ENCODE results near the gene RTN4RL1. TPM values are rescaled to one million over a fixed set of nuclear protein-coding genes. Genes with fewer than 3 reads are reported as not detected.
A peak's percentile ranks its signal among the peaks of the same experiment; 100 is the strongest.

Gene RTN4RL1
- total and polyA plus RNA-seq, 2 of the 13 experiments (the other 11 are each of a cell fraction or from before 2014, with no cell fraction given): 0.01 TPM; not detected in 1

DNA sequence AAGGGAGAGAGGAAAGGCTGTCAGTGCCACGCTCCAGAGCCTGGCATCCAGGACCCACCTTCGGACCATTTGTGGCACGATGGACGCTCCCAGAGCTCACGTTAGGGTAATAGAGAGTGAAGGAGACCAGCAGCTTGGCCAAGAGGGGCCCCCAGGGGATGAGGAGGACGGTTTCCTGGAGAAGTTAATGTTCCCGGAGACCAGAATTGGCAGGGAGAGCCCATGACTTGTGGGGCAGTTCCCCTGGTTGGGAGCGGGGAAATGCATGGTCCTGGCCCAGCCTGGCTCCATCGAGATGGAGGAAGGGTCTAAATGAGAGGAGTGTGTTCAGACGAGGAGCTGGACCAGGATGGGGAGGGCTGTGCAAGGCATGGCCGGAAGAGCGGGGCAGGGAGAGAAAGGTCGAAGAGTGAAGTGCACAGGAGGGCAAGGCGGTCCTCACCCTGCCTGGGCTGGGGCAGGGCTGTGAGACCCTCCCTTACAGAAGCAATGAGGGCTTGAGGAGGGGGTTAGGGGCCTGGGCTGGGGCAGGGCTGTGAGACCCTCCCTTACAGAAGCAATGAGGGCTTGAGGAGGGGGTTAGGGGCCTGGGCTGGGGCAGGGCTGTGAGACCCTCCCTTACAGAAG is 26.9 kb upstream of the RTN4RL1 start:
- H4K20me1 ChIP-seq (ENCODE audit: insufficient read depth, low read length): peaks cover 20% of the 10 kb centered on the region; the same call in 1 of the 2 replicates
- ChIA-PET POLR2A (interaction anchor here (1.4 kb wide), 1 partner anchor 284 kb away, joined by 5 read pairs; the partner anchor contains the start of genes SGSM2 and TSR1), CTCF (ENCODE audit: low intra/inter-chr PET ratio, low total read pairs) (no interaction called here)
- no peak overlapping the region for H3K9ac ChIP-seq (ENCODE audit: insufficient read depth, low read depth, low read length)
- no peak for ATAC-seq
- no peak overlapping the region for H3K27ac ChIP-seq (ENCODE audit: extremely low read length, insufficient read depth, low read length)
- H3K4me2 ChIP-seq (ENCODE audit: low read depth, low read length): no peak overlapping the region; the same call in 1 of the 2 replicates
- H2AFZ ChIP-seq (ENCODE audit: low read length): no peak overlapping the region
- H3K79me2 ChIP-seq (ENCODE audit: insufficient read depth, low read length): no peaks in the 10 kb centered on the region
- DNase-seq (ENCODE audit: low spot score): no peak
- no TSS peak for BruUV-seq (replicated peaks)
- in situ Hi-C loops (cut with HindIII; ENCODE audit: extremely low pct_ligation_motif_present, low pct_unique_long_range_greater_than_20kb): no loop called here
- H3K4me3 ChIP-seq (replicated peaks in 1 of 3; ENCODE audit: insufficient read depth in 1 of 3, low read depth in 2 of 3, low read length in 3 of 3): no peak overlapping the region
- H3K27me3 ChIP-seq (ENCODE audit: control insufficient read depth in 1 of 2, insufficient read depth in 2 of 2, low read length in 2 of 2): peaks cover 4 to 28% of the 10 kb centered on the region in 2 experiments; a peak in 4 of 5 replicates
- no peak for FAIRE-seq
- intact Hi-C loops (cut with micrococcal nuclease; ENCODE audit: unreplicated experiment): no loop called here
- 28% methylated on average over 14 of the region's 14 CpGs for WGBS (ENCODE audit: low lambda C conversion rate)
- TF ChIP-seq ATF7-NPFF (CRISPR knock-in tag; IDR thresholded peaks at IDR 0.05; ENCODE audit: low read depth) (no peak), ZNF451 (CRISPR knock-in tag; IDR thresholded peaks at IDR 0.05) (no peak), ZFP36L2 (CRISPR knock-in tag; IDR thresholded peaks at IDR 0.05) (no peak), ZNF564 (CRISPR knock-in tag; IDR thresholded peaks at IDR 0.05) (no peak), GABPB1 (CRISPR knock-in tag; IDR thresholded peaks at IDR 0.05) (0 out of 2 replicates have a peak, but pooled peaks have one; percentile 4), ZNF121 (CRISPR knock-in tag; IDR thresholded peaks at IDR 0.05) (peak; percentile 61; the same call in 1 of the 2 replicates), CBFB (CRISPR knock-in tag; IDR thresholded peaks at IDR 0.05) (no peak)
- TF ChIP-seq, protein P1, sequence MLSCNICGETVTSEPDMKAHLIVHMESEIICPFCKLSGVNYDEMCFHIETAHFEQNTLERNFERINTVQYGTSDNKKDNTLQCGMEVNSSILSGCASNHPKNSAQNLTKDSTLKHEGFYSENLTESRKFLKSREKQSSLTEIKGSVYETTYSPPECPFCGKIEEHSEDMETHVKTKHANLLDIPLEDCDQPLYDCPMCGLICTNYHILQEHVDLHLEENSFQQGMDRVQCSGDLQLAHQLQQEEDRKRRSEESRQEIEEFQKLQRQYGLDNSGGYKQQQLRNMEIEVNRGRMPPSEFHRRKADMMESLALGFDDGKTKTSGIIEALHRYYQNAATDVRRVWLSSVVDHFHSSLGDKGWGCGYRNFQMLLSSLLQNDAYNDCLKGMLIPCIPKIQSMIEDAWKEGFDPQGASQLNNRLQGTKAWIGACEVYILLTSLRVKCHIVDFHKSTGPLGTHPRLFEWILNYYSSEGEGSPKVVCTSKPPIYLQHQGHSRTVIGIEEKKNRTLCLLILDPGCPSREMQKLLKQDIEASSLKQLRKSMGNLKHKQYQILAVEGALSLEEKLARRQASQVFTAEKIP (CRISPR knock-in tag; IDR thresholded peaks at IDR 0.05; ENCODE audit: borderline replicate concordance): no peak
- H3K36me3 ChIP-seq (replicated peaks in 1 of 2; ENCODE audit: control insufficient read depth in 1 of 2, insufficient read depth in 2 of 2, low read length in 2 of 2): no peaks in the 10 kb centered on the region
- H3K4me1 ChIP-seq (ENCODE audit: insufficient read depth, low read length): peaks cover 37% of the 10 kb centered on the region
- H3K9me3 ChIP-seq (ENCODE audit: low read length): no peaks in the 10 kb centered on the region

Measured in HepG2 (cell line).